LoVo (cell line): ENCODE data around the gene TIMP2.
"Not testable (repeated sequence)": the region's sequence is repeated elsewhere in the genome, so short reads cannot be mapped to it uniquely, and the experiment has no call there.

Experiments used
- DNase-seq: peaks from one replicate; pipeline ENCODE4 v3.0.0-alpha.2; 2016; ENCODE audit warnings: low spot score

The TIMP2 gene

GRCh38 chr17:78904371-78904770, 20.8 kb downstream of the TIMP2 start:
- DNase-seq, result no peak

GRCh38 chr17:78903101-78903779, 21.9 kb downstream of the TIMP2 start, which contains the start of gene CEP295NL:
Gene CEP295NL (minus strand): TSS chr17:78903201. CDS start chr17:78901828, 1,373 bp downstream.
- DNase-seq, result no peak

GRCh38 chr17:78902231-78902630, 23.0 kb downstream of the TIMP2 start:
- DNase-seq, result not testable (repeated sequence)

- DNase-seq, result no peak
Measured at GRCh38 chr17:78901806-78902205, 23.4 kb downstream of the TIMP2 start.

GRCh38 chr17:78900816-78901215, 24.4 kb downstream of the TIMP2 start:
- DNase-seq, result no peak

GRCh38 chr17:78899361-78900260, 25.6 kb downstream of the TIMP2 start:
- DNase-seq, result no peak

GRCh38 chr17:78898947-78899346, 26.2 kb downstream of the TIMP2 start:
- DNase-seq, result no peak

- no peak for DNase-seq
Measured at GRCh38 chr17:78898075-78898836, 26.9 kb downstream of the TIMP2 start.

- DNase-seq, result no peak
Measured at GRCh38 chr17:78897664-78898047, 27.5 kb downstream of the TIMP2 start.

- no peak for DNase-seq
Measured at GRCh38 chr17:78896834-78897663, 28.1 kb downstream of the TIMP2 start.

- DNase-seq, result no peak
Measured at GRCh38 chr17:78896091-78896833, 28.9 kb downstream of the TIMP2 start.

GRCh38 chr17:78895322-78895721, 29.9 kb downstream of the TIMP2 start:
- DNase-seq, result no peak

GRCh38 chr17:78893684-78894083, 31.5 kb downstream of the TIMP2 start:
- DNase-seq, result no peak

GRCh38 chr17:78892936-78893379, 32.2 kb downstream of the TIMP2 start:
- DNase-seq, result no peak

GRCh38 chr17:78892520-78892919, 32.7 kb downstream of the TIMP2 start:
- DNase-seq, result no peak

- DNase-seq, result no peak
Measured at GRCh38 chr17:78892062-78892456, 33.1 kb downstream of the TIMP2 start.

- no peak for DNase-seq
Measured at GRCh38 chr17:78891406-78892061, 33.7 kb downstream of the TIMP2 start.

- no peak for DNase-seq
Measured at GRCh38 chr17:78890498-78890897, 34.7 kb downstream of the TIMP2 start.

- DNase-seq, result not testable (repeated sequence)
Measured at GRCh38 chr17:78890096-78890495, 35.1 kb downstream of the TIMP2 start.

GRCh38 chr17:78889531-78889930, 35.7 kb downstream of the TIMP2 start:
- DNase-seq, result no peak
